CD4-positive, alpha-beta T cell (primary cell): ENCODE data around the gene C12orf50. TPM values are rescaled to one million over a fixed set of nuclear protein-coding genes. Genes with fewer than 3 reads are reported as not detected.

ENCODE experiments used
- ATAC-seq: fragments of 200-7000 bp; cut with Tn5 transposase; one replicate; pipeline ENCODE4 v1.10.0; 2022; ENCODE audit warnings: mild to moderate bottlenecking; ENCODE audit not compliant: poor library complexity
- CTCF ChIA-PET: fragments of 350-600 bp; sonication (Branson Sonifier 250); formaldehyde crosslinking; loops from one replicate; lab custom pipeline; 2021; ENCODE audit warnings: antibody characterized with exemption, inconsistent platforms; lab: Charles Lee
- POLR2A ChIA-PET: fragments of 350-600 bp; sonication (Branson Sonifier 250); formaldehyde crosslinking; loops from one replicate; lab custom pipeline; 2021; ENCODE audit warnings: antibody characterized with exemption, inconsistent platforms; lab: Charles Lee
- DNase-seq, 14 experiments: peaks; one replicate each; pipeline ENCODE4 v3.0.0-alpha.2; 2013 to 2020; ENCODE audit warnings: mixed read lengths in 2 of 14
- H3K27ac ChIP-seq, 2 donors: one replicate each; pipeline versions ENCODE4 v1.5.1 to v1.7.0; 2013; ENCODE audit warnings: low read length in 2 of 2, low read depth in 1 of 2, mild to moderate bottlenecking in 1 of 2
- H3K27me3 ChIP-seq, 2 experiments: 1 replicate in 1 of 2; 2 replicates in 1 of 2; pipeline versions ENCODE4 v1.6.1 to v1.7.0; 2013; ENCODE audit warnings: low read length in 2 of 2, control low read depth in 1 of 2, mild to moderate bottlenecking in 1 of 2, moderate library complexity in 1 of 2; ENCODE audit not compliant: insufficient read depth in 2 of 2, control insufficient read depth in 1 of 2
- H3K36me3 ChIP-seq: one replicate; pipeline ENCODE4 v1.6.1; 2013; ENCODE audit warnings: low read length, control low read depth; ENCODE audit not compliant: insufficient read depth
- H3K4me1 ChIP-seq: one replicate; pipeline ENCODE4 v1.6.1; 2013; ENCODE audit warnings: low read length, control low read depth; ENCODE audit not compliant: insufficient read depth
- H3K4me3 ChIP-seq: one replicate; pipeline ENCODE4 v1.5.1; 2013; ENCODE audit warnings: mild to moderate bottlenecking, low read length, moderate library complexity
- H3K9me3 ChIP-seq, 2 experiments: 1 replicate in 1 of 2; 2 replicates in 1 of 2; pipeline versions ENCODE4 v1.6.1 to v1.7.0; 2013; ENCODE audit warnings: low read length in 2 of 2, mild to moderate bottlenecking in 2 of 2, control low read depth in 1 of 2, moderate library complexity in 1 of 2; ENCODE audit not compliant: control insufficient read depth in 1 of 2, insufficient read depth in 1 of 2
- H3K27ac Mint-ChIP-seq: one replicate; pipeline ENCODE4 v1.8.0; 2020; ENCODE audit warnings: mixed read lengths
- H3K27me3 Mint-ChIP-seq: one replicate; pipeline ENCODE4 v1.8.0; 2021; ENCODE audit warnings: mixed read lengths
- H3K36me3 Mint-ChIP-seq: one replicate; pipeline ENCODE4 v1.8.0; 2021; ENCODE audit warnings: low read depth, mixed read lengths
- H3K4me1 Mint-ChIP-seq: one replicate; pipeline ENCODE4 v1.8.0; 2021; ENCODE audit warnings: low read depth, mixed read lengths
- H3K4me3 Mint-ChIP-seq: one replicate; pipeline ENCODE4 v1.8.0; 2020; ENCODE audit warnings: mild to moderate bottlenecking, mixed read lengths
- H3K9me3 Mint-ChIP-seq: one replicate; pipeline ENCODE4 v1.8.0; 2020; ENCODE audit warnings: mixed read lengths
- intact Hi-C, 2 experiments: fragments of 100-400 bp; cut with DNase I in 1 of 2; cut with micrococcal nuclease in 1 of 2; formaldehyde crosslinking; loops; one replicate each; pipeline versions ENCODE4 v1.15.1 to v1.9.0; 2023 to 2025; cut with DNase I, micrococcal nuclease
- total RNA-seq, 174 experiments: library from RNA in 2 of 174; stranded (reverse) in 2 of 174; gene quantifications; one replicate each; pipeline ENCODE4 v1.2.3 and lab custom pipeline; 2021 to 2026
- TF ChIP-seq, protein P1 (sequence below): fragments of 200-600 bp; IDR thresholded peaks from one replicate; pipeline ENCODE4 v1.8.0; 2022; ENCODE audit warnings: antibody characterized with exemption, mild to moderate bottlenecking

Gene C12orf50
- total RNA-seq, 2 experiments from 2014 or later, result 0.17 TPM; not detected in 1

DNA sequence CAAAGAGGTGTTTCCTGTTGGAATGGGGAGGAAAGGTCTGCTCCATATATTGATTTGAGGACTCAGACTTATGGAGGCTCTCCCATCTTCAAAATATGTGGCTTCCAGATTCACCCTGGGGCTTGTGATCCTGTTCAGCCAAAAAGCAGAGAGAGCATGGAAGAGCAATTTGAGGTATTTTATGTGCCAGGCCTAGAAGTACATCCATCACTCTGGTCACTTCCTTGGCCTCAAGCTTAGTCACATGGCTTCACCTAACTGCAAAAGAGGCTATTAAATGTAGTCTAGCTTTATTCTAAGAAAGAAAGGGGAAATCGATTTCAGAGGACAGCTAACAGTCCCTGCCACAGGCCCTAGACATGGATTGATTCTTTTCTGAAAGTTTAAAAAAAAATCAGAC, 86.2 kb downstream of the C12orf50 start:
- no peak overlapping the region for H3K4me3 Mint-ChIP-seq
- Histone ChIP-seq H3K27ac (no peak overlapping the region), H3K4me3 (no peak overlapping the region), H3K9me3 (no peaks in the 10 kb centered on the region), H3K4me1 (no peaks in the 10 kb centered on the region), H3K27me3 (no peaks in the 10 kb centered on the region), H3K36me3 (no peaks in the 10 kb centered on the region)
- DNase-seq (no peak), ATAC-seq (no peak)
- ChIA-PET CTCF (no interaction called here), POLR2A (no interaction called here)
- TF ChIP-seq, protein P1, sequence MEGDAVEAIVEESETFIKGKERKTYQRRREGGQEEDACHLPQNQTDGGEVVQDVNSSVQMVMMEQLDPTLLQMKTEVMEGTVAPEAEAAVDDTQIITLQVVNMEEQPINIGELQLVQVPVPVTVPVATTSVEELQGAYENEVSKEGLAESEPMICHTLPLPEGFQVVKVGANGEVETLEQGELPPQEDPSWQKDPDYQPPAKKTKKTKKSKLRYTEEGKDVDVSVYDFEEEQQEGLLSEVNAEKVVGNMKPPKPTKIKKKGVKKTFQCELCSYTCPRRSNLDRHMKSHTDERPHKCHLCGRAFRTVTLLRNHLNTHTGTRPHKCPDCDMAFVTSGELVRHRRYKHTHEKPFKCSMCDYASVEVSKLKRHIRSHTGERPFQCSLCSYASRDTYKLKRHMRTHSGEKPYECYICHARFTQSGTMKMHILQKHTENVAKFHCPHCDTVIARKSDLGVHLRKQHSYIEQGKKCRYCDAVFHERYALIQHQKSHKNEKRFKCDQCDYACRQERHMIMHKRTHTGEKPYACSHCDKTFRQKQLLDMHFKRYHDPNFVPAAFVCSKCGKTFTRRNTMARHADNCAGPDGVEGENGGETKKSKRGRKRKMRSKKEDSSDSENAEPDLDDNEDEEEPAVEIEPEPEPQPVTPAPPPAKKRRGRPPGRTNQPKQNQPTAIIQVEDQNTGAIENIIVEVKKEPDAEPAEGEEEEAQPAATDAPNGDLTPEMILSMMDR, result no peak
- no peaks in the 10 kb centered on the region for H3K9me3 Mint-ChIP-seq
- H3K27ac Mint-ChIP-seq, result no peak overlapping the region
- intact Hi-C loops, result no loop called here
- H3K4me1 Mint-ChIP-seq, result no peaks in the 10 kb centered on the region
- no peaks in the 10 kb centered on the region for H3K27me3 Mint-ChIP-seq
- H3K36me3 Mint-ChIP-seq, result no peaks in the 10 kb centered on the region

DNA sequence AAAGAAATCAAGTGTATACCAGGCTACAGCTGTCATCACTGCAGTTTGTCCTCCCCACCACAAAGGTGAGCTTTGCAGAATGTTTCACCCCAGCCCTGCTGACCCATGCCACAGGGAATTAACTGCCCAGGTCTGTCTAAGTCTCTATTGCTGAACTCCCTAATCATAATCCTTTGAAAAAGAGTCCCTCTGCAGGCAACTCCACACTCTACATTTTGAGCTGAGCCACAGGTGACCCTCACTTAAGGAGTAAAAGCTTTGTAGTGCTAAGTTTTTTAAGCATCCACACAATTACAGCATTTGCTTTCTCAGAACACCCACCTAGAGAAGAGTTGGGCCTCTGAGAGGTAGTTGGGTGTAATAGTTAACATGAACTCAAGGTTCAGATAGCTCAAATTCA, 90.0 kb downstream of the C12orf50 start:
- Mint-ChIP-seq H3K36me3 (no peaks in the 10 kb centered on the region), H3K27ac (no peak overlapping the region), H3K9me3 (peaks cover 4% of the 10 kb centered on the region), H3K4me3 (no peak overlapping the region), H3K27me3 (no peaks in the 10 kb centered on the region), H3K4me1 (no peaks in the 10 kb centered on the region)
- Histone ChIP-seq H3K4me1 (no peaks in the 10 kb centered on the region), H3K4me3 (no peak overlapping the region), H3K36me3 (no peaks in the 10 kb centered on the region), H3K27me3 (no peaks in the 10 kb centered on the region), H3K27ac (no peak overlapping the region), H3K9me3 (no peaks in the 10 kb centered on the region)
- no peak for ATAC-seq
- intact Hi-C loops, result no loop called here
- DNase-seq, result no peak
- POLR2A ChIA-PET, result no interaction called here
- TF ChIP-seq, protein P1, result no peak
- CTCF ChIA-PET, result no interaction called here

DNA sequence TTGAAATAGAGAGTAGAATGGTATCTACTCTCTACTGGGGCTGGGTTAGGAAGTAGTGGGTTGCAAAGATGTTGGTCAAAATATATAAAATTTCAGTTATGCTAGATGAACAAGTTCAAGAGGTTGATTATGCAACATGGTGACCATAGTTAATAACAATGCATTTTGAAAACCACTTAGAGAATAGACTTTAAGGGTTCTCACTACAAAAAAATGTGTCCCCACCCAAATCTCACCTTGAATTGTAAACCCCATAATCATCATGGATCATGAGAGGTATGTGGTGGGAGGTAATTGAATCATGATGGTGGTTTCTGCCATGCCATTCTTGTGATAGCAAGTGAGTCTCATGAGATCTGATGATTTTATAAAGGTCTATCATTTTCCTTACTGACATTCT, 94.0 kb downstream of the C12orf50 start:
- Histone ChIP-seq H3K9me3 (no peaks in the 10 kb centered on the region), H3K36me3 (no peaks in the 10 kb centered on the region), H3K27me3 (no peaks in the 10 kb centered on the region), H3K4me1 (no peaks in the 10 kb centered on the region), H3K4me3 (no peak overlapping the region), H3K27ac (no peak overlapping the region)
- peaks cover 13% of the 10 kb centered on the region for H3K27me3 Mint-ChIP-seq
- intact Hi-C loops, result no loop called here
- DNase-seq, result no peak
- H3K36me3 Mint-ChIP-seq, result no peaks in the 10 kb centered on the region
- H3K9me3 Mint-ChIP-seq, result peaks cover 4% of the 10 kb centered on the region
- ChIA-PET CTCF (no interaction called here), POLR2A (no interaction called here)
- ATAC-seq, result no peak
- TF ChIP-seq, protein P1, result no peak
- no peak overlapping the region for H3K27ac Mint-ChIP-seq
- no peak overlapping the region for H3K4me3 Mint-ChIP-seq
- H3K4me1 Mint-ChIP-seq, result no peaks in the 10 kb centered on the region
